Liver (tissue), 9 donors: ENCODE results near the gene HASPIN. TPM values are rescaled to one million over a fixed set of nuclear protein-coding genes. Genes with fewer than 3 reads are reported as not detected.

Source experiments
- DNase-seq: peaks from one replicate; pipeline ENCODE4 v3.0.0-alpha.2; 2017; ENCODE audit warnings: low spot score
- H3K27ac ChIP-seq, 2 donors: one replicate each; pipeline ENCODE4 v1.7.0; 2013; ENCODE audit warnings: inconsistent platforms in 2 of 2, low read length in 2 of 2, control low read depth in 1 of 2, low read depth in 1 of 2, mild to moderate bottlenecking in 1 of 2
- H3K27me3 ChIP-seq, 4 donors: one replicate each; pipeline versions ENCODE4 v1.6.1 to v1.7.0; 2013; ENCODE audit warnings: low read length in 3 of 4, inconsistent platforms in 1 of 4, mild to moderate bottlenecking in 1 of 4, moderate library complexity in 1 of 4; ENCODE audit not compliant: control insufficient read depth in 4 of 4, insufficient read depth in 4 of 4
- H3K36me3 ChIP-seq, 4 donors: one replicate each; pipeline versions ENCODE4 v1.6.1 to v1.7.0; 2013; ENCODE audit warnings: low read length in 3 of 4, mild to moderate bottlenecking in 3 of 4, low read depth in 1 of 4, moderate library complexity in 1 of 4; ENCODE audit not compliant: control insufficient read depth in 4 of 4, insufficient read depth in 3 of 4
- H3K4me1 ChIP-seq, 4 donors: one replicate each; pipeline versions ENCODE4 v1.6.1 to v1.7.0; 2013; ENCODE audit warnings: low read length in 3 of 4, mild to moderate bottlenecking in 3 of 4, moderate library complexity in 1 of 4; ENCODE audit not compliant: control insufficient read depth in 4 of 4, insufficient read depth in 4 of 4
- H3K4me3 ChIP-seq, 3 donors: one replicate each; pipeline versions ENCODE4 v1.6.1 to v1.7.0; 2013; ENCODE audit warnings: low read length in 3 of 3, control low read depth in 1 of 3, low read depth in 1 of 3, mild to moderate bottlenecking in 1 of 3
- H3K9ac ChIP-seq, 2 donors: one replicate each; pipeline ENCODE4 v1.7.0; 2013; ENCODE audit warnings: low read length in 2 of 2, mild to moderate bottlenecking in 2 of 2, moderate library complexity in 2 of 2, control low read depth in 1 of 2, low read depth in 1 of 2
- H3K9me3 ChIP-seq, 4 donors: one replicate each; pipeline versions ENCODE4 v1.6.1 to v1.7.0; 2013; ENCODE audit warnings: low read length in 3 of 4; ENCODE audit not compliant: control insufficient read depth in 4 of 4
- ATF3 ChIP-seq: IDR thresholded peaks from 2 replicates; pipeline ENCODE4 v1.6.1; 2016; ENCODE audit warnings: antibody characterized with exemption
- EGR1 ChIP-seq, 2 donors: IDR thresholded peaks; 2 replicates each; pipeline ENCODE4 v1.6.1; 2016 to 2018; ENCODE audit warnings: antibody characterized with exemption in 2 of 2, low read depth in 2 of 2
- FOXA1 ChIP-seq: IDR thresholded peaks from 2 replicates; pipeline ENCODE4 v1.6.1; 2016; ENCODE audit warnings: antibody characterized with exemption
- FOXA2 ChIP-seq: IDR thresholded peaks from 2 replicates; pipeline ENCODE4 v1.6.1; 2016; ENCODE audit warnings: antibody characterized with exemption
- GABPA ChIP-seq, 2 donors: IDR thresholded peaks in 1 of 2; conservative IDR thresholded peaks in 1 of 2; 2 replicates each; pipeline ENCODE4 v1.6.1; 2016; ENCODE audit warnings: antibody characterized with exemption in 2 of 2, mild to moderate bottlenecking in 1 of 2, moderate library complexity in 1 of 2
- HNF4A ChIP-seq, 2 donors: conservative IDR thresholded peaks; 2 replicates each; pipeline ENCODE4 v1.6.1; 2016; ENCODE audit warnings: antibody characterized with exemption in 2 of 2, mild to moderate bottlenecking in 2 of 2
- HNF4G ChIP-seq: IDR thresholded peaks from 2 replicates; pipeline ENCODE4 v1.6.1; 2016; ENCODE audit warnings: antibody characterized with exemption
- JUND ChIP-seq, 2 donors: IDR thresholded peaks; 2 replicates each; pipeline ENCODE4 v1.6.1; 2016; ENCODE audit warnings: antibody characterized with exemption in 2 of 2
- MAX ChIP-seq: IDR thresholded peaks from 2 replicates; pipeline ENCODE4 v1.6.1; 2016; ENCODE audit warnings: antibody characterized with exemption
- NR2F2 ChIP-seq: IDR thresholded peaks from 2 replicates; pipeline ENCODE4 v1.6.1; 2016; ENCODE audit warnings: antibody characterized with exemption
- RAD21 ChIP-seq, 2 donors: IDR thresholded peaks; 2 replicates each; pipeline ENCODE4 v1.6.1; 2016; ENCODE audit warnings: antibody characterized with exemption in 2 of 2, mild to moderate bottlenecking in 2 of 2
- RXRA ChIP-seq, 2 donors: IDR thresholded peaks; 2 replicates each; pipeline ENCODE4 v1.6.1; 2017 to 2018; ENCODE audit warnings: antibody characterized with exemption in 2 of 2, mild to moderate bottlenecking in 1 of 2
- SP1 ChIP-seq: IDR thresholded peaks from 2 replicates; pipeline ENCODE4 v1.6.1; 2018; ENCODE audit warnings: antibody characterized with exemption, mild to moderate bottlenecking
- TAF1 ChIP-seq: conservative IDR thresholded peaks from 2 replicates; pipeline ENCODE4 v1.6.1; 2016; ENCODE audit warnings: antibody characterized with exemption, mild to moderate bottlenecking
- YY1 ChIP-seq: IDR thresholded peaks from 2 replicates; pipeline ENCODE4 v1.6.1; 2016; ENCODE audit warnings: antibody characterized with exemption, mild to moderate bottlenecking
- ZBTB33 ChIP-seq: IDR thresholded peaks from 2 replicates; pipeline ENCODE4 v1.6.1; 2016; ENCODE audit warnings: antibody characterized with exemption
- WGBS: extraction: QIAGEN DNeasy Blood & Tissue Kit; methylation state at CpG from one replicate; pipeline ENCODE4 v1.1.7; 2013; 5-methylcytosine and 5-hydroxymethylcytosine counted together
- polyA plus RNA-seq, 2 donors: library from polyadenylated mRNA; stranded (reverse) in 1 of 2; unstranded in 1 of 2; fragments of 200-250 nt in 1 of 2; fragments of >200 nt in 1 of 2; fragmentation: Nextera tagmentation in 1 of 2; extraction: Ambion mirVana in 1 of 2; gene quantifications; one replicate each; pipeline versions ENCODE4 v1.2.1 to v1.2.3, GENCODE V29; 2013 to 2015
- total RNA-seq, 2 donors: library from RNA; depleted of rRNA; stranded (reverse); fragments of >200 nt; gene quantifications; one replicate each; pipeline ENCODE4 v1.2.3, GENCODE V29; 2014
- TF ChIP-seq, protein P1 (sequence below): IDR thresholded peaks from 2 replicates; pipeline ENCODE4 v1.6.1; 2016; ENCODE audit warnings: antibody characterized with exemption, mild to moderate bottlenecking
- TF ChIP-seq, protein P2 (sequence below): fragments of 150-350 bp; IDR thresholded peaks from 2 replicates; pipeline ENCODE4 v1.5.1; 2017; ENCODE audit warnings: improper control_type of control experiment, low read depth, low read length; ENCODE audit not compliant: missing input control
- donor health status: healthy.
- donor health status: healthy.
- donor health status: healthy.
- donor health status: healthy.
- donor health status: healthy.

HASPIN gene
- total RNA-seq (1 to 10 TPM in 1 of 2 donors, under 1 TPM in 1; 0.08 to 5.8 TPM), polyA plus RNA-seq (under 1 TPM in 1 of 2 donors, not detected in 1; 0.28 TPM)

DNA sequence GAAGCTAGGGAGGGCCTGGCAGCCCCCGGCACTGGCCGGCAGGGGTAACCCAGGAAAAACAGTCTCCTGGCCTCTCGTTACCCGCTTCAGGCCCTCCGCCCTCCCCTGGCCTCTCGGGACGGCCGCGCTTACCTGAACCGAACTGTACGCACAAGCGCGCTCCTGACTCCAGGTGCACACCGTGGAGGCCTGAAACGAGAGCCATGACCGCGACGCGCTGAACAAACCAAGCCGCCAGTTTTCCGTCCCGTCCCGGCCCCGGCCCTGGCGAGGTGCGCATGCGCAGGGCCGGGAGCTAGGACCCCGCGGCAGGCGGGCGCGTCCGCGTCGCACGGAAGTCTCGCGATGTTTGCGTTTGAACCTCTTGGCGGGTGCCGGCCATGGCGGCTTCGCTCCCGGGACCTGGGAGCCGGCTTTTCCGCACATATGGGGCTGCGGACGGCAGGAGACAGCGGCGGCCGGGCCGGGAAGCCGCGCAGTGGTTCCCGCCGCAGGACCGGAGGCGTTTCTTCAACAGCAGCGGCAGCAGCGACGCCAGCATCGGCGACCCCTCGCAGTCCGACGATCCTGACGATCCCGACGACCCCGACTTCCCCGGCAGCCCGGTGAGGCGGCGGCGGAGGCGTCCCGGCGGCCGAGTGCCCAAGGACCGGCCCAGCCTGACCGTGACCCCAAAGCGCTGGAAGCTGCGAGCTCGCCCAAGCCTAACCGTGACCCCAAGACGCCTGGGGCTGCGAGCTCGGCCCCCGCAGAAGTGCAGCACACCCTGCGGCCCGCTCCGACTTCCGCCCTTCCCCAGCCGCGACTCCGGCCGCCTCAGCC, at the start of gene HASPIN:
Gene HASPIN (plus strand): TSS at position 348 of the 822 bp plus-strand sequence. CDS start 33 bp downstream, at position 381.
- Histone ChIP-seq H3K27ac (peak within 1 kb of the TSS; percentile 62 to 75), H3K36me3 (peaks cover 0 to 5% (median 0%) of the 10 kb centered on the region in 4 donors), H3K27me3 (no peaks in the 10 kb centered on the region), H3K4me1 (peaks cover 8 to 21% (median 13%) of the 10 kb centered on the region in 4 donors), H3K9me3 (no peaks in the 10 kb centered on the region), H3K9ac (peak within 1 kb of the TSS; percentile 89 to 95), H3K4me3 (peak within 1 kb of the TSS; percentile 61 to 92 (median 79))
- TF ChIP-seq SP1 (peak; percentile 38), NR2F2 (no peak), ATF3 (no peak), FOXA1 (no peak), RXRA (IDR thresholded peaks at IDR 0.05) (no peak), FOXA2 (no peak), JUND (IDR thresholded peaks at IDR 0.05) (no peak), EGR1 (IDR thresholded peaks at IDR 0.05; ENCODE audit: low read depth in 2 of 2) (no peak), HNF4A (conservative IDR thresholded peaks at IDR 0.05) (no peak), ZBTB33 (peak; percentile 98), RAD21 (IDR thresholded peaks at IDR 0.05) (peak in 1 of 2 donors; percentile 17), HNF4G (no peak), MAX (no peak), TAF1 (no peak), YY1 (peak; percentile 86), GABPA (IDR thresholded peaks at IDR 0.05 in 1 of 2, conservative IDR thresholded peaks at IDR 0.05 in 1 of 2) (no peak)
- TF ChIP-seq, protein P1, sequence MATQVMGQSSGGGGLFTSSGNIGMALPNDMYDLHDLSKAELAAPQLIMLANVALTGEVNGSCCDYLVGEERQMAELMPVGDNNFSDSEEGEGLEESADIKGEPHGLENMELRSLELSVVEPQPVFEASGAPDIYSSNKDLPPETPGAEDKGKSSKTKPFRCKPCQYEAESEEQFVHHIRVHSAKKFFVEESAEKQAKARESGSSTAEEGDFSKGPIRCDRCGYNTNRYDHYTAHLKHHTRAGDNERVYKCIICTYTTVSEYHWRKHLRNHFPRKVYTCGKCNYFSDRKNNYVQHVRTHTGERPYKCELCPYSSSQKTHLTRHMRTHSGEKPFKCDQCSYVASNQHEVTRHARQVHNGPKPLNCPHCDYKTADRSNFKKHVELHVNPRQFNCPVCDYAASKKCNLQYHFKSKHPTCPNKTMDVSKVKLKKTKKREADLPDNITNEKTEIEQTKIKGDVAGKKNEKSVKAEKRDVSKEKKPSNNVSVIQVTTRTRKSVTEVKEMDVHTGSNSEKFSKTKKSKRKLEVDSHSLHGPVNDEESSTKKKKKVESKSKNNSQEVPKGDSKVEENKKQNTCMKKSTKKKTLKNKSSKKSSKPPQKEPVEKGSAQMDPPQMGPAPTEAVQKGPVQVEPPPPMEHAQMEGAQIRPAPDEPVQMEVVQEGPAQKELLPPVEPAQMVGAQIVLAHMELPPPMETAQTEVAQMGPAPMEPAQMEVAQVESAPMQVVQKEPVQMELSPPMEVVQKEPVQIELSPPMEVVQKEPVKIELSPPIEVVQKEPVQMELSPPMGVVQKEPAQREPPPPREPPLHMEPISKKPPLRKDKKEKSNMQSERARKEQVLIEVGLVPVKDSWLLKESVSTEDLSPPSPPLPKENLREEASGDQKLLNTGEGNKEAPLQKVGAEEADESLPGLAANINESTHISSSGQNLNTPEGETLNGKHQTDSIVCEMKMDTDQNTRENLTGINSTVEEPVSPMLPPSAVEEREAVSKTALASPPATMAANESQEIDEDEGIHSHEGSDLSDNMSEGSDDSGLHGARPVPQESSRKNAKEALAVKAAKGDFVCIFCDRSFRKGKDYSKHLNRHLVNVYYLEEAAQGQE, result no peak
- TF ChIP-seq, protein P2, sequence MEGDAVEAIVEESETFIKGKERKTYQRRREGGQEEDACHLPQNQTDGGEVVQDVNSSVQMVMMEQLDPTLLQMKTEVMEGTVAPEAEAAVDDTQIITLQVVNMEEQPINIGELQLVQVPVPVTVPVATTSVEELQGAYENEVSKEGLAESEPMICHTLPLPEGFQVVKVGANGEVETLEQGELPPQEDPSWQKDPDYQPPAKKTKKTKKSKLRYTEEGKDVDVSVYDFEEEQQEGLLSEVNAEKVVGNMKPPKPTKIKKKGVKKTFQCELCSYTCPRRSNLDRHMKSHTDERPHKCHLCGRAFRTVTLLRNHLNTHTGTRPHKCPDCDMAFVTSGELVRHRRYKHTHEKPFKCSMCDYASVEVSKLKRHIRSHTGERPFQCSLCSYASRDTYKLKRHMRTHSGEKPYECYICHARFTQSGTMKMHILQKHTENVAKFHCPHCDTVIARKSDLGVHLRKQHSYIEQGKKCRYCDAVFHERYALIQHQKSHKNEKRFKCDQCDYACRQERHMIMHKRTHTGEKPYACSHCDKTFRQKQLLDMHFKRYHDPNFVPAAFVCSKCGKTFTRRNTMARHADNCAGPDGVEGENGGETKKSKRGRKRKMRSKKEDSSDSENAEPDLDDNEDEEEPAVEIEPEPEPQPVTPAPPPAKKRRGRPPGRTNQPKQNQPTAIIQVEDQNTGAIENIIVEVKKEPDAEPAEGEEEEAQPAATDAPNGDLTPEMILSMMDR, result peak; percentile 19
- peak; percentile 93 for DNase-seq
- WGBS, result under 1% methylated on average over 98 of the region's 98 CpGs
